SK-N-SH treated with all-trans-retinoic acid at 6 μM for 48 hours (cell line): ENCODE results near the gene NPLOC4.

Source experiments
- PPARA ChIP-seq: fragments of 250-450 bp; sonication (Bioruptor Pico); IDR thresholded peaks from 2 replicates; pipeline ENCODE4 v1.5.0; 2020; ENCODE audit warnings: mild to moderate bottlenecking, borderline replicate concordance
- RARB ChIP-seq: fragments of 250-450 bp; sonication (Bioruptor Pico); IDR thresholded peaks from 2 replicates; pipeline ENCODE4 v1.8.0; 2021; ENCODE audit warnings: mild to moderate bottlenecking, moderate library complexity
- TCF4 ChIP-seq: fragments of 250-450 bp; sonication (Bioruptor Pico); IDR thresholded peaks from 2 replicates; pipeline ENCODE4 v1.8.0; 2021; ENCODE audit warnings: mild to moderate bottlenecking, moderate library complexity, borderline replicate concordance
- TOX ChIP-seq: fragments of 250-450 bp; sonication (Bioruptor Pico); IDR thresholded peaks from 2 replicates; pipeline ENCODE4 v1.8.0; 2021; ENCODE audit warnings: mild to moderate bottlenecking, moderate library complexity, borderline replicate concordance
- ZFP30 ChIP-seq: fragments of 450-650 bp; formaldehyde crosslinking; IDR thresholded peaks from 2 replicates; pipeline ENCODE4 v1.5.0; 2022; ENCODE audit warnings: mild to moderate bottlenecking, moderate library complexity
- ZNF565 ChIP-seq: fragments of 450-650 bp; formaldehyde crosslinking; conservative IDR thresholded peaks from 2 replicates; pipeline ENCODE4 v1.5.0; 2020; ENCODE audit warnings: low read depth, mild to moderate bottlenecking, moderate library complexity
- ZNF70 ChIP-seq: fragments of 450-650 bp; formaldehyde crosslinking; IDR thresholded peaks from 2 replicates; pipeline ENCODE4 v1.5.0; 2020; ENCODE audit warnings: mild to moderate bottlenecking, moderate library complexity
- TF ChIP-seq, protein P1 (sequence below): fragments of 250-450 bp; sonication (Bioruptor Pico); IDR thresholded peaks from 2 replicates; pipeline ENCODE4 v1.5.1; 2020; ENCODE audit warnings: low read depth, mild to moderate bottlenecking, moderate library complexity

DNA sequence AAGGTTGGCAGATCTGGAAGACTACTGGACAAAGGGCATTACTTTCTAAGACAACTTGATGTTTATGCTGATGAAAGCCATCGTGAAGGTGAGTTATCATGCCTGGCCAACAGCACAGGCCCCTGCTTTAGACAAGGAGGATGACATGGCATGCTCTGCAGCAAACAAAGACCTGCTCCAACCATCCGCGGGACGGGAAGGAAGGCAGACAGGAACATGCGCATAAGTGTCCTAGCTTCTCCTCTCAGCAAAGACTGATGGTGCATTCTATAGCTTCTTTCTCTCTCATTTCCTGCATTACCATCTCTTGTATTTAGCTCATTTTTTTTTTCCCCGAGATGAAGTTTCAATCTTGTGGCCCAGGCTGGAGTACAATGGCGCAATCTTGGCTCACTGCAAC is 5.4 kb downstream of the NPLOC4 start:
- TF ChIP-seq PPARA (no peak), ZNF565 (CRISPR knock-in tag) (no peak), ZNF70 (no peak), ZFP30 (CRISPR knock-in tag) (no peak), TCF4 (CRISPR knock-in tag) (no peak), RARB (no peak), TOX (CRISPR knock-in tag) (no peak)
- TF ChIP-seq, protein P1, sequence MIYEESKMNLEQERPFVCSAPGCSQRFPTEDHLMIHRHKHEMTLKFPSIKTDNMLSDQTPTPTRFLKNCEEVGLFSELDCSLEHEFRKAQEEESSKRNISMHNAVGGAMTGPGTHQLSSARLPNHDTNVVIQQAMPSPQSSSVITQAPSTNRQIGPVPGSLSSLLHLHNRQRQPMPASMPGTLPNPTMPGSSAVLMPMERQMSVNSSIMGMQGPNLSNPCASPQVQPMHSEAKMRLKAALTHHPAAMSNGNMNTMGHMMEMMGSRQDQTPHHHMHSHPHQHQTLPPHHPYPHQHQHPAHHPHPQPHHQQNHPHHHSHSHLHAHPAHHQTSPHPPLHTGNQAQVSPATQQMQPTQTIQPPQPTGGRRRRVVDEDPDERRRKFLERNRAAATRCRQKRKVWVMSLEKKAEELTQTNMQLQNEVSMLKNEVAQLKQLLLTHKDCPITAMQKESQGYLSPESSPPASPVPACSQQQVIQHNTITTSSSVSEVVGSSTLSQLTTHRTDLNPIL (CRISPR knock-in tag): no peak
